Measurements from ENCODE around the gene PALM2AKAP2. TPM values are rescaled to one million over a fixed set of nuclear protein-coding genes. Genes with fewer than 3 reads are reported as not detected.
A peak's percentile ranks its signal among the peaks of the same experiment; 100 is the strongest.

PALM2AKAP2 gene
- total RNA-seq, 1 experiment from 2014 or later, result 2.1 TPM

DNA sequence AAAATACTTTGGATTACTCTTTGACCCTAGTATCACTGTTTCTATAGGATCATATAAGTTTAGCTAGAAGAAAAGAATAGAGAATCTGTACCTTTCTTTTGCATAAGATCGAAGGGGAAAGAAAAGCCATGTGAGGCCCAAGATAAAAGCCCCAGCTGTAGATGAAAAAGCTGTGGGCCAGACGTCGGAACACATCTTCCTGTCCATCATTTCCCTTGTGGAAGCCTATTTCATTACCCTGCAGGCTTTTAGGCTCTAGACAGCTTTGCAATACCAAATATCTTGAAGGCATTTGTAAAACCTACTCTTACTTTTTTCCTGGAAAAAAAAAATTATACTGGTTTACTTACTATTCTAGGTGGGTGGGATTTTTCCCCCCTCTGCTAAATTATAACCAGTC lies 10.0 kb downstream of the PALM2AKAP2 start:
- TF ChIP-seq, protein P1, sequence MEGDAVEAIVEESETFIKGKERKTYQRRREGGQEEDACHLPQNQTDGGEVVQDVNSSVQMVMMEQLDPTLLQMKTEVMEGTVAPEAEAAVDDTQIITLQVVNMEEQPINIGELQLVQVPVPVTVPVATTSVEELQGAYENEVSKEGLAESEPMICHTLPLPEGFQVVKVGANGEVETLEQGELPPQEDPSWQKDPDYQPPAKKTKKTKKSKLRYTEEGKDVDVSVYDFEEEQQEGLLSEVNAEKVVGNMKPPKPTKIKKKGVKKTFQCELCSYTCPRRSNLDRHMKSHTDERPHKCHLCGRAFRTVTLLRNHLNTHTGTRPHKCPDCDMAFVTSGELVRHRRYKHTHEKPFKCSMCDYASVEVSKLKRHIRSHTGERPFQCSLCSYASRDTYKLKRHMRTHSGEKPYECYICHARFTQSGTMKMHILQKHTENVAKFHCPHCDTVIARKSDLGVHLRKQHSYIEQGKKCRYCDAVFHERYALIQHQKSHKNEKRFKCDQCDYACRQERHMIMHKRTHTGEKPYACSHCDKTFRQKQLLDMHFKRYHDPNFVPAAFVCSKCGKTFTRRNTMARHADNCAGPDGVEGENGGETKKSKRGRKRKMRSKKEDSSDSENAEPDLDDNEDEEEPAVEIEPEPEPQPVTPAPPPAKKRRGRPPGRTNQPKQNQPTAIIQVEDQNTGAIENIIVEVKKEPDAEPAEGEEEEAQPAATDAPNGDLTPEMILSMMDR (conservative IDR thresholded peaks at IDR 0.05), result no peak
- TF ChIP-seq EZH2 (IDR thresholded peaks at IDR 0.05; ENCODE audit: low read depth), result no peak
- intact Hi-C loops (cut with micrococcal nuclease; ENCODE audit: unreplicated experiment), result no loop called here
- Histone ChIP-seq H3K79me2 (ENCODE audit: low read depth) (peaks cover 22% of the 10 kb centered on the region; the same call in 1 of the 2 replicates), H2AFZ (no peak overlapping the region), H3K27me3 (ENCODE audit: insufficient read depth, low read depth) (no peaks in the 10 kb centered on the region), H3K27ac (no peak overlapping the region), H3K36me3 (ENCODE audit: low read depth) (no peaks in the 10 kb centered on the region), H3K9me3 (ENCODE audit: insufficient read depth, low read depth) (peaks cover 3% of the 10 kb centered on the region; the same call in 1 of the 2 replicates), H3K4me2 (no peak overlapping the region), H3K9me2 (ENCODE audit: insufficient read depth) (no peaks in the 10 kb centered on the region; the same call in 1 of the 2 replicates), H3F3A (ENCODE audit: insufficient read depth, low read depth) (peaks cover 27% of the 10 kb centered on the region), H3K4me1 (replicated peaks; ENCODE audit: insufficient read depth) (peaks cover 33% of the 10 kb centered on the region), H3K4me3 (no peak overlapping the region), H4K20me1 (ENCODE audit: insufficient read depth) (no peaks in the 10 kb centered on the region)
- no TSS peak for BruUV-seq (replicated peaks)
- ChIA-PET POLR2A (ENCODE audit: unreplicated experiment) (no interaction called here), CTCF (no interaction called here)
- no peak for DNase-seq

DNA sequence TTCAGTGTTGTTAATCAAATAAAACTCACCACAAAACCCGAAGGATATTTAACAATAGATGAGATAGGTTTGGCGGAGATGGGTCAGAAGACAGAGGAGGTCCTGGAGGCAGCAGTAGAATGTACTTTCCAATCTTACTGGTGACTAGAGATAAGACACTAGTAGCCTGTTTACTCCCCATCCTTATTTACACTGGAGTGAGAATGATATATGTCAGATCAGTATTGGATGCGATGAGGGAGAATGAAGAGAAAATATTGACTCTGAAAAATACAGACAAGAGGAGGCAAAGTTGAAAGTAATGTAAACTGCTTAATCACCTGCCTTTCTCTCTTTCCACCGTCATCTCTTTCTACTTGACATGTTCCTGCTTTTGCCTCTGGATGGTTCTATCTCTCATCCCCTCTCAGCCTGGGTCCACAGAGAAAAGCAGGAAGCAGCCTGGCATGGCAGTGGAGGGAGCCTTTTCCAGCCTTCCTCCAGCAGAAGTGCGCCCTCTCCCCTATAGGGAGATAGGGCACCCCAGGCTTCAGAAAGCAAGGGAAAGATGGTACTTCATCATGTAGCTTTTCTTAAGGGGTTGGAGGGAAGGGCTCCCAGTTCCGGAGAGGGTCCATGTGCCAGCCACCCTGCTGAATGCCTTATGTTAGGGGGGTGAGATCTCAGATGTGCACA lies 11.1 kb downstream of the PALM2AKAP2 start:
- H3K4me3 ChIP-seq, result no peak overlapping the region
- no peak overlapping the region for H3K27ac ChIP-seq
- H3K9me2 ChIP-seq (ENCODE audit: insufficient read depth), result no peaks in the 10 kb centered on the region; the same call in 1 of the 2 replicates
- no peak overlapping the region for H2AFZ ChIP-seq
- BruUV-seq (replicated peaks), result no TSS peak
- no peak for TF ChIP-seq EZH2 (IDR thresholded peaks at IDR 0.05; ENCODE audit: low read depth)
- TF ChIP-seq, protein P1 (conservative IDR thresholded peaks at IDR 0.05), result no peak
- peaks cover 3% of the 10 kb centered on the region; the same call in 1 of the 2 replicates for H3K9me3 ChIP-seq (ENCODE audit: insufficient read depth, low read depth)
- no peak overlapping the region for H3K4me2 ChIP-seq
- H4K20me1 ChIP-seq (ENCODE audit: insufficient read depth), result no peaks in the 10 kb centered on the region
- H3K27me3 ChIP-seq (ENCODE audit: insufficient read depth, low read depth), result no peaks in the 10 kb centered on the region
- peaks cover 35% of the 10 kb centered on the region for H3K4me1 ChIP-seq (replicated peaks; ENCODE audit: insufficient read depth)
- H3K36me3 ChIP-seq (ENCODE audit: low read depth), result no peaks in the 10 kb centered on the region
- H3F3A ChIP-seq (ENCODE audit: insufficient read depth, low read depth), result peaks cover 27% of the 10 kb centered on the region
- intact Hi-C loops (cut with micrococcal nuclease; ENCODE audit: unreplicated experiment), result no loop called here
- H3K79me2 ChIP-seq (ENCODE audit: low read depth), result peaks cover 22% of the 10 kb centered on the region; the same call in 1 of the 2 replicates
- CTCF ChIA-PET, result interaction anchor here (0.6 kb wide), 1 partner anchor 138 kb away, joined by 3 read pairs; no protein-coding TSS in a partner anchor
- no peak for DNase-seq
- POLR2A ChIA-PET (ENCODE audit: unreplicated experiment), result no interaction called here

DNA sequence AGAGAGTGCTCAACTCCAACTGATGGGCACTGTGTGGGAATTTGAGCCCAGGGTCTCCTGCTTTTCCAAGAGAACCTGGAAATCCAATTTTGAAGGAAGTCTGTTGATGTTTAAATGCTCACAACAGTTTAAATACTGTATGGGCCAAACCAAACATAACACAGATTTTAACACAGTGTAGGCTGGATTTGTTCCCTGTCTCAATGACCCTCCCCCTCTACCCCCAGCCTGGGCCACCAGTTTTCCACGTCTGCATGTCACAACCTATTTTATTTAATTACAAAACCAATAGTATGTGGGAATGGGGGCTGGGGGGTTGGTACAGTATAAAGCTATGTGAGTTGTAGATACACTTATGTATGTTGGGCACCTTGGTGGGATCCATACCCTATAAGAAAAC lies 11.7 kb downstream of the PALM2AKAP2 start:
- no peak overlapping the region for H3K4me2 ChIP-seq
- H2AFZ ChIP-seq, result no peak overlapping the region
- intact Hi-C loops (cut with micrococcal nuclease; ENCODE audit: unreplicated experiment), result loop anchor here (2.0 kb wide), 1 partner anchor 25 kb away; no protein-coding TSS in a partner anchor
- POLR2A ChIA-PET (ENCODE audit: unreplicated experiment), result interaction anchor here (0.6 kb wide), 1 partner anchor 312 kb away, joined by 7 read pairs; no protein-coding TSS in a partner anchor
- peaks cover 3% of the 10 kb centered on the region; the same call in 1 of the 2 replicates for H3K9me3 ChIP-seq (ENCODE audit: insufficient read depth, low read depth)
- BruUV-seq (replicated peaks), result no TSS peak
- peaks cover 22% of the 10 kb centered on the region; the same call in 1 of the 2 replicates for H3K79me2 ChIP-seq (ENCODE audit: low read depth)
- peaks cover 35% of the 10 kb centered on the region for H3K4me1 ChIP-seq (replicated peaks; ENCODE audit: insufficient read depth)
- CTCF ChIA-PET, result interaction anchor here (0.6 kb wide), 1 partner anchor 139 kb away, joined by 3 read pairs; no protein-coding TSS in a partner anchor
- H3K36me3 ChIP-seq (ENCODE audit: low read depth), result no peaks in the 10 kb centered on the region
- no peak overlapping the region for H3K4me3 ChIP-seq
- no peak for DNase-seq
- H4K20me1 ChIP-seq (ENCODE audit: insufficient read depth), result no peaks in the 10 kb centered on the region
- no peaks in the 10 kb centered on the region for H3K27me3 ChIP-seq (ENCODE audit: insufficient read depth, low read depth)
- peaks cover 27% of the 10 kb centered on the region for H3F3A ChIP-seq (ENCODE audit: insufficient read depth, low read depth)
- TF ChIP-seq, protein P1 (conservative IDR thresholded peaks at IDR 0.05), result no peak
- no peak for TF ChIP-seq EZH2 (IDR thresholded peaks at IDR 0.05; ENCODE audit: low read depth)
- 0 out of 2 replicates have a peak overlapping the region, but pooled peaks have one; percentile 9 for H3K27ac ChIP-seq
- no peaks in the 10 kb centered on the region; the same call in 1 of the 2 replicates for H3K9me2 ChIP-seq (ENCODE audit: insufficient read depth)
